Cardiac muscle cell (in vitro differentiated cells and primary cell): ENCODE data around the gene ANKLE2. TPM values are rescaled to one million over a fixed set of nuclear protein-coding genes. Genes with fewer than 3 reads are reported as not detected.
"Not testable (repeated sequence)": the region's sequence is repeated elsewhere in the genome, so short reads cannot be mapped to it uniquely, and the experiment has no call there.

Experiments
- DNase-seq, 2 donors: peaks; one replicate each; pipeline versions ENCODE4 v3.0.0 to v3.0.0-alpha.2; 2010 to 2017; ENCODE audit warnings: low read depth in 1 of 2, low spot score in 1 of 2
- H3K27ac ChIP-seq: fragments of 200-600 bp; sonication (generic); 2 replicates; pipeline ENCODE4 v1.5.1; 2016
- H3K27me3 ChIP-seq: fragments of 200-600 bp; sonication (generic); 2 replicates; pipeline ENCODE4 v1.6.0; 2016; ENCODE audit warnings: control low read depth
- H3K36me3 ChIP-seq: fragments of 200-600 bp; sonication (generic); 2 replicates; pipeline ENCODE4 v1.5.1; 2016; ENCODE audit warnings: control low read depth
- H3K4me1 ChIP-seq: fragments of 200-600 bp; sonication (generic); 2 replicates; pipeline ENCODE4 v1.8.1; 2017; ENCODE audit warnings: low read depth, mild to moderate bottlenecking, mixed run types
- H3K4me3 ChIP-seq: fragments of 200-600 bp; sonication (generic); 2 replicates; pipeline ENCODE4 v1.5.1; 2016; ENCODE audit warnings: mild to moderate bottlenecking
- H3K9me3 ChIP-seq: fragments of 200-600 bp; sonication (generic); 2 replicates; pipeline ENCODE4 v1.5.1; 2017; ENCODE audit warnings: low read depth, mild to moderate bottlenecking, control low read depth
- CTCF ChIP-seq: IDR thresholded peaks from 2 replicates; pipeline ENCODE4 v1.5.1; 2012; ENCODE audit warnings: low read depth, mild to moderate bottlenecking, low read length
- polyA plus RNA-seq: library from polyadenylated mRNA; unstranded; fragments of >200 nt; fragmentation: Nextera tagmentation; extraction: Ambion mirVana; gene quantifications from 2 replicates; pipeline ENCODE4 v1.2.1, GENCODE V29; 2016
- total RNA-seq: library from RNA; depleted of rRNA; stranded (reverse); fragments of >200 nt; gene quantifications from 2 replicates; pipeline ENCODE4 v1.2.3, GENCODE V29; 2016

ANKLE2 gene
- total and polyA plus RNA-seq, 2 experiments from 2014 or later: 27.8 to 37.9 TPM

- TF ChIP-seq CTCF: no peak
- Histone ChIP-seq H3K27me3 (no peaks in the 10 kb centered on the region), H3K4me3 (no peak overlapping the region), H3K9me3 (no peaks in the 10 kb centered on the region), H3K36me3 (peaks cover 52% of the 10 kb centered on the region), H3K27ac (no peak overlapping the region), H3K4me1 (no peaks in the 10 kb centered on the region)
- no peak for DNase-seq
Observed at GRCh38 chr12:132795847-132796246, 34.2 kb upstream of the ANKLE2 start.

GRCh38 chr12:132791940-132792339 lies 30.3 kb upstream of the ANKLE2 start:
- H3K9me3 ChIP-seq, H3K27me3 ChIP-seq, H3K4me1 ChIP-seq, H3K27ac ChIP-seq, H3K4me3 ChIP-seq, DNase-seq: not testable (repeated sequence)
- peaks cover 35% of the 10 kb centered on the region for H3K36me3 ChIP-seq

GRCh38 chr12:132789099-132789471 lies 27.5 kb upstream of the ANKLE2 start:
- H3K27ac ChIP-seq: no peak overlapping the region
- H3K4me1 ChIP-seq: no peaks in the 10 kb centered on the region
- no peak for TF ChIP-seq CTCF
- no peaks in the 10 kb centered on the region for H3K27me3 ChIP-seq
- H3K9me3 ChIP-seq: no peaks in the 10 kb centered on the region
- DNase-seq: no peak
- peaks cover 31% of the 10 kb centered on the region for H3K36me3 ChIP-seq
- H3K4me3 ChIP-seq: no peak overlapping the region

- H3K27ac ChIP-seq: no peak overlapping the region
- no peaks in the 10 kb centered on the region for H3K4me1 ChIP-seq
- H3K4me3 ChIP-seq: no peak overlapping the region
- H3K9me3 ChIP-seq: no peaks in the 10 kb centered on the region
- no peak for DNase-seq
- no peak for TF ChIP-seq CTCF
- H3K36me3 ChIP-seq: peaks cover 34% of the 10 kb centered on the region
- no peaks in the 10 kb centered on the region for H3K27me3 ChIP-seq
Observed at GRCh38 chr12:132788375-132789098, 26.9 kb upstream of the ANKLE2 start.

GRCh38 chr12:132787877-132788276 lies 26.2 kb upstream of the ANKLE2 start:
- Histone ChIP-seq H3K9me3 (no peaks in the 10 kb centered on the region), H3K27ac (no peak overlapping the region), H3K36me3 (peaks cover 38% of the 10 kb centered on the region), H3K4me1 (no peaks in the 10 kb centered on the region), H3K27me3 (no peaks in the 10 kb centered on the region), H3K4me3 (no peak overlapping the region)
- DNase-seq: no peak
- no peak for TF ChIP-seq CTCF

GRCh38 chr12:132786192-132786591 lies 24.6 kb upstream of the ANKLE2 start:
- Histone ChIP-seq H3K4me1 (no peaks in the 10 kb centered on the region), H3K36me3 (peaks cover 40% of the 10 kb centered on the region), H3K27ac (no peak overlapping the region), H3K9me3 (no peaks in the 10 kb centered on the region), H3K4me3 (no peak overlapping the region), H3K27me3 (no peaks in the 10 kb centered on the region)
- TF ChIP-seq CTCF: no peak
- no peak for DNase-seq
